Measurements from ENCODE around the gene WDR90.

GRCh38 chr16:609984-610383 is 39.2 kb upstream of the WDR90 start:
- no peak for TF ChIP-seq CTCF (IDR thresholded peaks at IDR 0.05)
- no peak for TF ChIP-seq POLR2A (IDR thresholded peaks at IDR 0.05)

Data from uterus (tissue), 2 donors.